HCT116 (cell line): ENCODE results near the gene SIRPG.

Source experiments
- EZH2phosphoT487 ChIP-seq: fragments of 200-600 bp; IDR thresholded peaks from 2 replicates; pipeline ENCODE4 v1.6.1; 2018; ENCODE audit warnings: antibody characterized with exemption, borderline replicate concordance
- POLR2A ChIP-seq: IDR thresholded peaks from 2 replicates; pipeline ENCODE4 v1.7.0; 2011; ENCODE audit warnings: borderline replicate concordance; ENCODE audit not compliant: insufficient read depth, insufficient read length; ENCODE audit errors: extremely low read depth
- SIN3A ChIP-seq: IDR thresholded peaks from 2 replicates; pipeline ENCODE4 v1.6.1; 2012; ENCODE audit warnings: low read depth
- TF ChIP-seq, protein P1 (sequence below), 3 experiments: fragments of 200-600 bp in 1 of 3; sonication (generic) in 1 of 3; IDR thresholded peaks in 2 of 3; conservative IDR thresholded peaks in 1 of 3; 2 replicates each; pipeline ENCODE4 v1.5.1; 2012 to 2017; ENCODE audit warnings: low read depth in 2 of 3, low read length in 2 of 3, antibody characterized with exemption in 1 of 3, borderline replicate concordance in 1 of 3, control low read depth in 1 of 3, mild to moderate bottlenecking in 1 of 3, mixed read lengths in 1 of 3, mixed run types in 1 of 3, moderate library complexity in 1 of 3; ENCODE audit not compliant: insufficient read depth in 1 of 3

DNA sequence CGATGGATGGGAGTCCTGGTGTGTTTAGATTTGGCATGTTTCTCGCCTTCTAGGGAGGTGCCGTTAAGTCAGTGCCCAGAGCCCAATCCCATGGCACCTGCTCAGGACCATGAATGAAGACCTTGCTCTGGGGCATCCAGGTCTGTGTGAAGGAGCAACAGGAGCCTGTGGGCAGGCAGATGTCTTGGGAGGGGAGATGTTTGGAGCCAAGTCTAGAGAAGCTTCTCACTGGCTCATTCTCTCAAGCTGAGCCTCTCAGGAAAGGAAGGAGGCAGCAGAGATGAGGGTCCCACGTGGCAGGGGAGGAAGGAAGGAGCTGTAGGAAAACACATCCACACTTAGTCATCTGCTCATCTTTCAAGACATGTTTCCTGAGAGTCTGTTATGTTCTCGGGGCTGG lies 28.3 kb downstream of the SIRPG start:
- TF ChIP-seq POLR2A (no peak), EZH2phosphoT487 (no peak), SIN3A (no peak)
- TF ChIP-seq, protein P1, sequence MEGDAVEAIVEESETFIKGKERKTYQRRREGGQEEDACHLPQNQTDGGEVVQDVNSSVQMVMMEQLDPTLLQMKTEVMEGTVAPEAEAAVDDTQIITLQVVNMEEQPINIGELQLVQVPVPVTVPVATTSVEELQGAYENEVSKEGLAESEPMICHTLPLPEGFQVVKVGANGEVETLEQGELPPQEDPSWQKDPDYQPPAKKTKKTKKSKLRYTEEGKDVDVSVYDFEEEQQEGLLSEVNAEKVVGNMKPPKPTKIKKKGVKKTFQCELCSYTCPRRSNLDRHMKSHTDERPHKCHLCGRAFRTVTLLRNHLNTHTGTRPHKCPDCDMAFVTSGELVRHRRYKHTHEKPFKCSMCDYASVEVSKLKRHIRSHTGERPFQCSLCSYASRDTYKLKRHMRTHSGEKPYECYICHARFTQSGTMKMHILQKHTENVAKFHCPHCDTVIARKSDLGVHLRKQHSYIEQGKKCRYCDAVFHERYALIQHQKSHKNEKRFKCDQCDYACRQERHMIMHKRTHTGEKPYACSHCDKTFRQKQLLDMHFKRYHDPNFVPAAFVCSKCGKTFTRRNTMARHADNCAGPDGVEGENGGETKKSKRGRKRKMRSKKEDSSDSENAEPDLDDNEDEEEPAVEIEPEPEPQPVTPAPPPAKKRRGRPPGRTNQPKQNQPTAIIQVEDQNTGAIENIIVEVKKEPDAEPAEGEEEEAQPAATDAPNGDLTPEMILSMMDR (IDR thresholded peaks at IDR 0.05 in 2 of 3, conservative IDR thresholded peaks at IDR 0.05 in 1 of 3; ENCODE audit: borderline replicate concordance in 1 of 3, insufficient read depth in 1 of 3, low read depth in 2 of 3, low read length in 2 of 3) = no peak
